HG03457 (cell line): ENCODE results near the gene ERCC6L.
"Not testable (repeated sequence)": the region's sequence is repeated elsewhere in the genome, so short reads cannot be mapped to it uniquely, and the experiment has no call there.

Experiments
- ATAC-seq: cut with Tn5 transposase; IDR thresholded peaks from one replicate; pipeline ENCODE4 v1.9.1; 2021; ENCODE audit warnings: moderate number of reproducible peaks; ENCODE audit not compliant: unreplicated experiment

Gene ERCC6L

DNA sequence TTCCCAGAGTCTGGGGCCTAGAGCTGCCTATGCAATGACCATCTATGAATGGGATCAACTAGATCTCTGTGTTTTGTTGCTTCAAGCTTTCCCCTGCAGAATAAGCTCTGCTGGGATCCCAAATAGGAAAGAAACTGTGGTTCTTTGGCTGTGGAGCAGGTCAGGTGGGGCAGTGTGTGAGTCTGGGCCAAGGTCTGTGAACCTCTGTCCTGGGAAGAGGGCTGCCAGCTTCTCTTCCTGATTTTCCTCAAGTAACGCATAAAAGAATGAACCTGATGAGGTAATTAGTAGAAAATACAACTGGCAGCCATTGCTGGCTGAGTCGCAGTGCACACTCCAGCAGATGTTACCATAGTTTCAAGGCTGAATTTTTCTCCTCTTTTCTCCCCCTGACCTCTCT lies 61.8 kb downstream of the ERCC6L start:
- no peak for ATAC-seq

DNA sequence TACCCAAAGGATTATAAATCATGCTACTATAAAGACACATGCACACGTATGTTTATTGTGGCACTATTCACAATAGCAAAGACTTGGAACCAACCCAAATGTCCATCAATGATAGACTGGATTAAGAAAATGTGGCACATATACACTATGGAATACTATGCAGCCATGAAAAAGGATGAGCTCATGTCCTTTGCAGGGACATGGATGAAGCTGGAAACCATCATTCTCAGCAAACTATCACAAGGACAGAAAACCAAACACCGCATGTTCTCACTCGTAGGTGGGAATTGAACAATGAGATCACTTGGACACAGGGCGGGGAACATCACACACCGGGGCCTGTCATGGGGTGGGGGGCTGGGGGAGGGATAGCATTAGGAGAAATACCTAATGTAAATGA lies 62.5 kb downstream of the ERCC6L start:
- ATAC-seq, result not testable (repeated sequence)

DNA sequence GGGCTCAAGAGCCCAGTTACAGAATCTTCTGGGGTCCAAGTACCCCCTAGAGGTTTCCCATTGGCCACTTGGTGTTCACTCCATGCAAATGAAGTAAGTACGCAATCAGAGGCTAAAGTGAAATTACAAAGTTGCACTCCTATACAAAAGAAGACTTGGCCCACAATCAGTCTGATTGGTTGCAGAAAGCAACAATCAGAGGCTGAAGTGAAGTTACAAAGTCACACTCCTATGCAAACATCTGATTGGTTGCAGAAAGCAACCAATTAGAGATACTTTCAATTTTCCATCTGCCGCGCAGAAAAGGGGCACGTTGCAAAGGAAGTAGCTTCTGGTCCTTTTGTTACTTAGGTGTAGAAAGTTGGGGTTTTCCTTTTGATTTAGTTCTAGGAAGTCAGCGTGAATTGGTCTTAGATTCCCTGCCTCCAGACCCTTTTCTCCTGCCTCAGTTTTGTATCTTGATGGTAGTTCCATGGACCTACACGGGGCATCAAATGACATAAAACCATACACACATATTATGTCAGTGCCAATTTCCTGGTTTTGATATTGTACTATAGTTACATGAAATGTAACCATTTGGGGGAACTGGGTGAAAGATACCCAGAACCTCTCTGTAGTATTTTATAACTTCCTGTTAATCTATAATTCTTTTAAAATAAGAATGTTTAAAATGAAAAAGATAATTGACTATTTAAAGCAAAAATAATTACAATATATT lies 69.7 kb downstream of the ERCC6L start:
- ATAC-seq, result no peak

DNA sequence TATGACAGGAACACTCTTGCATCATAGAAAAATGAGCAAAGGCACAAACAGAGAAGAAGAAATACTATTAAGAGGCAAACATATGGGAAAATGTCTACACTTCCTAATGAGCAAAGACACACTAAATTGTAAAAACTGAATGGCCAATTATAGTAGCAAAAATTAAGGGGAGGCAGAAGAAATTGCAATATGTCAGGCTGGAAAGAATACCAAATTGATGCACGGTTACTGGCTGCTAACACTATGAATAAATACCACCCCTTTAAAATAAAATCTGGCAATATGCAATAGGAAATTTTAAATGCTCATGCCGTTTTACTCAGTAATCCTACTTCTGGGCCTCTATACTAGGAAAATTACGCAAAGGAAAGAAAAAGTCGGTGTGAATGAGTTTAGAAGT lies 73.3 kb downstream of the ERCC6L start:
- ATAC-seq, result no peak

GRCh38 chrX:72159769-72160168 lies 79.1 kb downstream of the ERCC6L start:
- no peak for ATAC-seq

GRCh38 chrX:72158773-72159172 lies 80.1 kb downstream of the ERCC6L start:
- ATAC-seq, result no peak
